ENCODE data around the gene KIF25. TPM values are rescaled to one million over a fixed set of nuclear protein-coding genes. Genes with fewer than 3 reads are reported as not detected.

KIF25 gene, protein sequence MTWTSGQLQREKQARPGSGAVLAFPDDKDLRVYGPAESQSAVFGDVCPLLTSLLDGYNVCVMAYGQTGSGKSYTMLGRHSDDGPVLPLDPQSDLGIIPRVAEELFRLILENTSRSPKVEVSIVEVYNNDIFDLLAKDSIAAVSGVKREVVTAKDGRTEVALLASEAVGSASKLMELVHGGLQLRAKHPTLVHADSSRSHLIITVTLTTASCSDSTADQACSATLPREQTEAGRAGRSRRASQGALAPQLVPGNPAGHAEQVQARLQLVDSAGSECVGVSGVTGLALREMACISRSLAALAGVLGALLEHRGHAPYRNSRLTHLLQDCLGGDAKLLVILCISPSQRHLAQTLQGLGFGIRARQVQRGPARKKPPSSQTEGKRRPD
- under 1 TPM in 1 of 4 donors, not detected in 3; 0.17 TPM for total RNA-seq

GRCh38 chr6:167997642-167998041 is at the start of gene KIF25:
KIF25 (plus strand) TSS chr6:167997671; CDS start chr6:168029586, 31,915 bp downstream.
- WGBS, result 78% methylated on average over 9 of the region's 9 CpGs
- peak; percentile 72 for DNase-seq (ENCODE audit: extremely low spot score)
- Histone ChIP-seq H3K36me3 (no peaks in the 10 kb centered on the region), H3K9me3 (no peaks in the 10 kb centered on the region), H3K27ac (replicated peaks in 1 of 4) (no peak within 1 kb of the TSS), H3K4me1 (no peaks in the 10 kb centered on the region), H3K4me3 (no peak within 1 kb of the TSS), H3K27me3 (peaks cover 0 to 49% (median 7%) of the 10 kb centered on the region in 4 donors)
- TF ChIP-seq EP300 (IDR thresholded peaks at IDR 0.05) (no peak), POLR2AphosphoS5 (IDR thresholded peaks at IDR 0.05) (no peak), POLR2A (IDR thresholded peaks at IDR 0.05; ENCODE audit: low read depth) (no peak)
- TF ChIP-seq, protein P1, sequence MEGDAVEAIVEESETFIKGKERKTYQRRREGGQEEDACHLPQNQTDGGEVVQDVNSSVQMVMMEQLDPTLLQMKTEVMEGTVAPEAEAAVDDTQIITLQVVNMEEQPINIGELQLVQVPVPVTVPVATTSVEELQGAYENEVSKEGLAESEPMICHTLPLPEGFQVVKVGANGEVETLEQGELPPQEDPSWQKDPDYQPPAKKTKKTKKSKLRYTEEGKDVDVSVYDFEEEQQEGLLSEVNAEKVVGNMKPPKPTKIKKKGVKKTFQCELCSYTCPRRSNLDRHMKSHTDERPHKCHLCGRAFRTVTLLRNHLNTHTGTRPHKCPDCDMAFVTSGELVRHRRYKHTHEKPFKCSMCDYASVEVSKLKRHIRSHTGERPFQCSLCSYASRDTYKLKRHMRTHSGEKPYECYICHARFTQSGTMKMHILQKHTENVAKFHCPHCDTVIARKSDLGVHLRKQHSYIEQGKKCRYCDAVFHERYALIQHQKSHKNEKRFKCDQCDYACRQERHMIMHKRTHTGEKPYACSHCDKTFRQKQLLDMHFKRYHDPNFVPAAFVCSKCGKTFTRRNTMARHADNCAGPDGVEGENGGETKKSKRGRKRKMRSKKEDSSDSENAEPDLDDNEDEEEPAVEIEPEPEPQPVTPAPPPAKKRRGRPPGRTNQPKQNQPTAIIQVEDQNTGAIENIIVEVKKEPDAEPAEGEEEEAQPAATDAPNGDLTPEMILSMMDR (IDR thresholded peaks at IDR 0.05), result no peak
- intact Hi-C loops (cut with DNase I), result no loop called here

GRCh38 chr6:167947716-167948115 is 49.8 kb upstream of the KIF25 start:
- DNase-seq (ENCODE audit: extremely low spot score), result no peak
- Histone ChIP-seq H3K27me3 (no peaks in the 10 kb centered on the region), H3K4me3 (no peak overlapping the region), H3K9me3 (no peaks in the 10 kb centered on the region), H3K27ac (replicated peaks in 1 of 4) (no peak overlapping the region), H3K4me1 (no peaks in the 10 kb centered on the region), H3K36me3 (peaks cover 41 to 98% (median 80%) of the 10 kb centered on the region in 4 donors)
- intact Hi-C loops (cut with DNase I), result no loop called here
- WGBS, result 100% methylated on average over 1 of the region's 1 CpG
- TF ChIP-seq EP300 (IDR thresholded peaks at IDR 0.05) (no peak), POLR2AphosphoS5 (IDR thresholded peaks at IDR 0.05) (no peak), POLR2A (IDR thresholded peaks at IDR 0.05; ENCODE audit: low read depth) (no peak)
- TF ChIP-seq, protein P1 (IDR thresholded peaks at IDR 0.05), result no peak

DNA sequence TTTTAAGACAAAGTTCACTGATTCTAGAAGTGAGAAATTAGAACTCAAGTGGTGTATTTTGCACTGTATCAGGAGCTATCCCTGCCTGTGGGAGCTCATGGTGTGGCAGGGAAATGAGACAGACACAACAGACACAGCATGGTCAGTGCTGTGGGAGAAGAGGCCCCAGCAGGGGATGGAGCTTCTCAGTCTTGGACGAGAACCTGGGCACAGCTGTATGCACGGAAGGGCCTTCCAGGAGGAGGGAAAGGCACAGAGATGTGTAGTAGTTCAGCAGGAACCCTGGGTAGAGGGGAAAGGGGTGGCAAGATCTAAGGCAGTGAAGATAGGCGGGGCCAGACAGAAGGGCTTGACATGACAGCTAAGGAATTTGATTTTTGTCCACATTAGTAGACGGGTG is 48.8 kb upstream of the KIF25 start:
- Histone ChIP-seq H3K4me1 (no peaks in the 10 kb centered on the region), H3K27me3 (no peaks in the 10 kb centered on the region), H3K9me3 (no peaks in the 10 kb centered on the region), H3K27ac (replicated peaks in 1 of 4) (no peak overlapping the region), H3K4me3 (no peak overlapping the region), H3K36me3 (peaks cover 40 to 96% (median 77%) of the 10 kb centered on the region in 4 donors)
- WGBS, result 80% methylated on average over 4 of the region's 4 CpGs
- no peak for DNase-seq (ENCODE audit: extremely low spot score)
- intact Hi-C loops (cut with DNase I), result no loop called here
- TF ChIP-seq, protein P1 (IDR thresholded peaks at IDR 0.05), result no peak
- no peak for TF ChIP-seq POLR2A (IDR thresholded peaks at IDR 0.05; ENCODE audit: low read depth)
- no peak for TF ChIP-seq POLR2AphosphoS5 (IDR thresholded peaks at IDR 0.05)
- TF ChIP-seq EP300 (IDR thresholded peaks at IDR 0.05), result no peak

DNA sequence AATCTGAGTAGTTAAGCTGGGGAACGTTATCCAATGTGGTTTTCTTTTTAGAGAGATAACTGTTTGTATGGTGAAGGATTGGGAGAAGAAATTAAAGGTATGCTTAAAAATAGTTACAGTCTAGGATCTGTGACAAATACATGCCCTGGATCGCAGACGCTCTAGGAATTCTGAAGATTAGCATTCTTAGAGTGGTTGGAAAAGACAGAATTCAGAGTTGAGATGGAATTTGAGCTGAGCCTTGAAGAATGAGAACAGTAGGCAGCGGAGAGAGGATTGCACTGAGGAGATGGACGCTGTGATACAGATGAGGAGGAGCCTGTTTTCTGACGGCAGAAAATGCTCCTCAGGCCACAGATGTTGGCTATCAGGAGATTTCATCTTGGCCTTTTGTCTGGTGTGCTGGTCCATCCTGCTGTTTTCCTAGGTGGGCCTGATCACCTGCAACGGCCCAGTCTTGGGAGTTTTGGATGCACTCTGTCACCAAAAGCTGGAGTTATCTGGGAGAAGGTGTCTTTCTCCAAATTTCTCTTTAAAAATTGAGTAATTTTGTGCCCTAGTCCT is 48.3 kb upstream of the KIF25 start:
- peaks cover 35 to 93% (median 73%) of the 10 kb centered on the region in 4 donors for H3K36me3 ChIP-seq

More for the DNA sequence above, 48.3 kb upstream of the KIF25 start:
- Histone ChIP-seq H3K27ac (replicated peaks in 1 of 4) (no peak overlapping the region), H3K9me3 (no peaks in the 10 kb centered on the region), H3K27me3 (no peaks in the 10 kb centered on the region), H3K4me3 (no peak overlapping the region), H3K4me1 (no peaks in the 10 kb centered on the region)
- TF ChIP-seq EP300 (IDR thresholded peaks at IDR 0.05) (no peak), POLR2AphosphoS5 (IDR thresholded peaks at IDR 0.05) (no peak), POLR2A (IDR thresholded peaks at IDR 0.05; ENCODE audit: low read depth) (no peak)
- TF ChIP-seq, protein P1 (IDR thresholded peaks at IDR 0.05), result no peak
- WGBS, result 86% methylated on average over 7 of the region's 7 CpGs
- no peak for DNase-seq (ENCODE audit: extremely low spot score)
- intact Hi-C loops (cut with DNase I), result no loop called here
